Measurements from ENCODE around the gene CFAP46. TPM values are rescaled to one million over a fixed set of nuclear protein-coding genes. Genes with fewer than 3 reads are reported as not detected.

Gene CFAP46
- total RNA-seq, 1 donor = 0.09 TPM

DNA sequence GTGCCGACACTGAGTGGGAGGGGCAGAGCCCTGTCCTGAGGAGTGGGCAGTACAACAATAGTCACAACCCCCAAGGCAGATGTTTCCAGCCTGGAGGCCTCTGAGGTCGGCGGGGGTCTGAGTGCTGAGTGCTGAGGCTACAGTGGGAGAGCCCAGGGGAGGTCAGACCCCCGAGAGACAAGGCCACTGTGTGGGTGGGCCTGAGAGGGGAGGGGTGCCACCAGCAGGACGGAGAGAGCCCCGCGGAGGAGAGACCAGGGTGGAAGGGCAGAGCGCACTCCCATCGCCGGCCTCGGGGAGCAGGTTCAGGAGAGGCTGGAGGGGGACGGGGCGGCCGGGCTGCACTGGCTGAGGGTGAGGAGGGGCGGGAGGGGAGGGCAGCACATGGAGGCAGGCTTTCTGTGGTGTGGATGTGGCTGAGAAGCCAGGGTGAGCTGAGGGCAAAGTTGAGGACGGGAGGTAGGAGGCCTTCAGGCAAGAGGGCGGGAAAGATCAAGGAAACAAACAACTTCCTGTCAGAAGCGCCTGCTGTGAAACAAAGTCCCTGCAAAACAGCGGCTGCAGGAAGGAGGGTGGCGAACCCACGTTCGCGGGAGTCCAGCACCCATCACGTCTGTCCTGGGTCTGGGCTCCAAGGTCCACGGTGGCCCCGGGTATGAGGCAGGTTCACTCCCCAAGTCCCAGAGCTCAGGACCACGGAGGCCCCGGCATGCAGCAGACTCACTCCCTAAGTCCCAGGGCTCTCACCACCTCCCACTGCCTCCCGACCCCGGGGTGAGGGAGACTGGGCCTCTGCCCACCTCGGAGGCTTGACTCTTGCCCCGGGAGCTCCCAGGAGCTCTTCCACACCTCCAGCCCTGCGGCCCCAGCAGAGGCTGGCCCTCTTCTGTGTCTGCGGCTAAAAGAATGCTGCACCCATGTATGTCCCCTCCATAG lies 79.6 kb downstream of the CFAP46 start:
- TF ChIP-seq, protein P1, sequence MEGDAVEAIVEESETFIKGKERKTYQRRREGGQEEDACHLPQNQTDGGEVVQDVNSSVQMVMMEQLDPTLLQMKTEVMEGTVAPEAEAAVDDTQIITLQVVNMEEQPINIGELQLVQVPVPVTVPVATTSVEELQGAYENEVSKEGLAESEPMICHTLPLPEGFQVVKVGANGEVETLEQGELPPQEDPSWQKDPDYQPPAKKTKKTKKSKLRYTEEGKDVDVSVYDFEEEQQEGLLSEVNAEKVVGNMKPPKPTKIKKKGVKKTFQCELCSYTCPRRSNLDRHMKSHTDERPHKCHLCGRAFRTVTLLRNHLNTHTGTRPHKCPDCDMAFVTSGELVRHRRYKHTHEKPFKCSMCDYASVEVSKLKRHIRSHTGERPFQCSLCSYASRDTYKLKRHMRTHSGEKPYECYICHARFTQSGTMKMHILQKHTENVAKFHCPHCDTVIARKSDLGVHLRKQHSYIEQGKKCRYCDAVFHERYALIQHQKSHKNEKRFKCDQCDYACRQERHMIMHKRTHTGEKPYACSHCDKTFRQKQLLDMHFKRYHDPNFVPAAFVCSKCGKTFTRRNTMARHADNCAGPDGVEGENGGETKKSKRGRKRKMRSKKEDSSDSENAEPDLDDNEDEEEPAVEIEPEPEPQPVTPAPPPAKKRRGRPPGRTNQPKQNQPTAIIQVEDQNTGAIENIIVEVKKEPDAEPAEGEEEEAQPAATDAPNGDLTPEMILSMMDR (IDR thresholded peaks at IDR 0.05; ENCODE audit: insufficient read depth, low read length) = no peak
- DNase-seq (ENCODE audit: low read depth) = no peak
- no peak overlapping the region for H3K4me3 ChIP-seq (ENCODE audit: low read depth, low read length)

DNA sequence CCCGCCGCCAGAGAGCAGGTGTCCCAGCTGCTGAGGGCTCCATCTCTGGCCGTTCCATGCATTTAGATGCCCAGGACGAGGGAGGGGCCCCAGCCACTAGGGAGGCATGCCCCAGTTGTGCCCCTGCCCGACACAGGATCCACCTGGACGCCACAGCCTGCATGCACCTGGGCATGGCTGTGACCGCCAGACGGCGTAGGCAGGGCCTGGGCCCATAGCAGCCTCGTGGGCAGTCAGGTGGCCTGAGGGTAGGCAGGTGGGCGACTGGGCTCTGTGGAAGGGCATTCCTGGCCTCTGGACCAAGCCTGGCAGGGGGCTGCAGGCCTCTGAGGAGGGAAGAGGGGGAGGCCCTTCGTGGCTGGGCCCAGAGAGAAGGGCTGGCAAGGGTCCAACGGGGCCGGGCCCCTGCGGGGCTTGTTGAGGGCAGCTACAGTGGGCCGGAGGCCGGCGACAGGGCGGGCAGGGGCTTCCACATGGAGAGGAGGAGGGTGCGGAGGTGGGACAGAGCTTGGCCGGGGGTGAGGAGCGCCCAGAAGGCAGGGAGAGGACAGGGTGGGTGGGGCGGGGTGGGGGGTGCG lies 80.4 kb downstream of the CFAP46 start:
- H3K4me3 ChIP-seq (ENCODE audit: low read depth, low read length) = no peak overlapping the region
- TF ChIP-seq, protein P1 (IDR thresholded peaks at IDR 0.05; ENCODE audit: insufficient read depth, low read length) = no peak
- DNase-seq (ENCODE audit: low read depth) = no peak

DNA sequence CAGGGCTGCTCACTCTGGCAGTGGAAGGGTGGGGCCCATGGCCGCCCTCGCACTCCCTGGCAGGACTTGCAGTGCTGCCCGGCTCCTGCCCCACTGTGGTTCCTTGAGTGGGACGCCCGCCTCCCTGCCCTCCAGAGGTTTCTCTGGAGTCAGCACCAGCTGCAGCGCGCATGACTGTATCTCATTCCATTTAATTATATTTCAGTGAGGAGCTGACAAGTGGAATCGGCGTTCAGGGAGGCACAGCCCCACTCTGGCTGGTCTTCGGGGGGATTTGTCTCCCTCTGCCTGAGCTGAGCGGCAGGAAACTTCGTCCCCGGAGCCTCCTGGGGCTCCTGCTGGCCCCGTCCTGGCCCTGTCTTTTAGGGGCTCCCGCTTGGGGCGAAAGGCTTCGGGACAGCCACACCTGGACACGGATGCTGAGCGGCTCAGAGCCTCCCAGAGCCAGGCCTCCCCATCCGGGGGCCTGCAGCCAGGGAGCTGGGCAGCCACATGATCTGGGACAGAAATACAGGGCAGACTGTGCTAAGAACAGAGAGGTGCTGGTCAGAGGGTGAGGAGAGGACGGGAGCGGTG lies 81.2 kb downstream of the CFAP46 start:
- TF ChIP-seq, protein P1 (IDR thresholded peaks at IDR 0.05; ENCODE audit: insufficient read depth, low read length) = no peak
- no peak overlapping the region for H3K4me3 ChIP-seq (ENCODE audit: low read depth, low read length)
- no peak for DNase-seq (ENCODE audit: low read depth)

DNA sequence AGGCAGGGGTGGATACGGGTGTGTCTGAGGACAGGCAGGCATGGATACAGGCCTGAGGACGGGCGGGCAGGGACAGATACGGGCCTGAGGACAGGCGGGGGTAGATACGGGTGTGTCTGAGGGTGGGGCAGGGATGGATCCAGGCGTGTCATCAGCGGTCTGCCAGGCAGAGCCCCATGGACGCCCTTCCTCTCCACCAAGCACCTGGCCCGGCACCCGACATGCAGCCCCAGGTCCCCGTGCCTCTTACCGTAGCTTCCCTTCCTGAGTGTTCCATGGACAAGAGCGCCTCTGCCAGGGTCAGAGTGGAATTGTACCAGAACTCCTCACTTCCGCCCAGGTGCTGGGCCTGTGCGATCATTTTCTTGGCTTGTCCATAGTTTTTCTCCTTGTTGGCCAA lies 81.8 kb downstream of the CFAP46 start:
- no peak for DNase-seq (ENCODE audit: low read depth)
- H3K4me3 ChIP-seq (ENCODE audit: low read depth, low read length) = no peak overlapping the region
- TF ChIP-seq, protein P1 (IDR thresholded peaks at IDR 0.05; ENCODE audit: insufficient read depth, low read length) = no peak

DNA sequence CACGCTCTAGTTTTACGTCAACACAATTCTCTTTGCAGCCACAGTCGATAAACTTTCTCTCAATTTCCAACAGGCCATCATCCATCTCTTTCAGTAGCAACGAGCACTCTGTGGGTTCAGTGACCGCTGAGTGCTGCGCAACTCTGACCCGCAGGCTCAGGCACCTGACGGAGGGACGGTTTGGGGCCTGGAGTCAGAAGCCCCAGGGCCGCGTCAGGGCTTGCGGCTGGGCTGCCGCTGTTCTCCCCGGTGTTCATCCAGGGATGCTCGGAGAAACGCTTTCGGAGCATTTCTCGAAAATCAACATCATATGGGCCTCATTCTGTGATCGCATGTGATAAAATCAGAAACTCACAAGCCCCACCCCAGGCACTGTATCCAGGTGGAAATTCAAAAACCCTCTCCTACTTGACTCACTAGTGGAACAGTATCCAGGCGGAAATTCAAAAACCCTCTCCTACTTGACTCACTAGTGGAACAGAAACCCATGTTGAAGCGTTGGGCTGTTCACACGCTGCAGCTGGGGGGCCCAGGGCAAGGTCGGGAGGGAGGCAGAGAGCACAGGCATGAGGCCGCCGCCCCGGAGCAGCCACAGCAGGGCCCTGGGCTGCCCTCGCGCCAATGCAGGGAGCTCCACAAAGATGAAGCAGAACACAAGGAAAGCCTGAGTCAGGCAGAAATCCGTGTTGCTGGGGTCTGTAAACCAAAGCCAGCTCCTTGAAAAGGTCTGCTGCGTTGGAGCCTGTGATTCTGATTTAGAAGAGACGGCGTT lies 83.1 kb downstream of the CFAP46 start:
- TF ChIP-seq, protein P1 (IDR thresholded peaks at IDR 0.05; ENCODE audit: insufficient read depth, low read length) = no peak

More for the DNA sequence above, 83.1 kb downstream of the CFAP46 start:
- no peak overlapping the region for H3K4me3 ChIP-seq (ENCODE audit: low read depth, low read length)
- no peak for DNase-seq (ENCODE audit: low read depth)

Data from fibroblast of the aortic adventitia (primary cell).